Testis (tissue), 3 donors: ENCODE data around the gene PEX26. TPM values are rescaled to one million over a fixed set of nuclear protein-coding genes. Genes with fewer than 3 reads are reported as not detected.
"Not testable (repeated sequence)": the region's sequence is repeated elsewhere in the genome, so short reads cannot be mapped to it uniquely, and the experiment has no call there.

Experiments
- DNase-seq: peaks from one replicate; pipeline ENCODE4 v3.0.0-alpha.2; 2019
- H3K27ac ChIP-seq, 2 donors: fragments of 200-600 bp; sonication (generic); one replicate each; pipeline ENCODE4 v1.5.1; 2019
- H3K27me3 ChIP-seq: fragments of 200-600 bp; sonication (generic); one replicate; pipeline ENCODE4 v1.5.1; 2019
- H3K36me3 ChIP-seq: fragments of 200-600 bp; sonication (generic); one replicate; pipeline ENCODE4 v1.5.1; 2017; ENCODE audit warnings: low read depth; ENCODE audit errors: missing control alignments
- H3K4me1 ChIP-seq: fragments of 200-600 bp; sonication (generic); one replicate; pipeline ENCODE4 v1.5.1; 2019
- H3K4me3 ChIP-seq, 2 donors: fragments of 200-600 bp; sonication (generic); one replicate each; pipeline ENCODE4 v1.5.1; 2017 to 2019
- H3K9me3 ChIP-seq: fragments of 200-600 bp; sonication (generic); one replicate; pipeline ENCODE4 v1.5.1; 2017
- CTCF ChIP-seq, 3 experiments: fragments of 450-650 bp in 2 of 3; fragments of 200-600 bp in 1 of 3; sonication (generic) in 1 of 3; IDR thresholded peaks; one replicate each; pipeline ENCODE4 v1.5.1; 2016 to 2019; ENCODE audit warnings: antibody characterized with exemption in 3 of 3, mild to moderate bottlenecking in 2 of 3, moderate library complexity in 1 of 3
- POLR2A ChIP-seq: fragments of 450-650 bp; IDR thresholded peaks from one replicate; pipeline ENCODE4 v1.6.1; 2017; ENCODE audit warnings: antibody characterized with exemption, mild to moderate bottlenecking, moderate library complexity
- WGBS, 2 donors: methylation state at CpG; one replicate each; pipeline ENCODE4 v1.1.5; 2018; 5-methylcytosine and 5-hydroxymethylcytosine counted together
- intact Hi-C: fragments of 100-400 bp; cut with DNase I; formaldehyde crosslinking; loops from one replicate; pipeline ENCODE4 v1.15.1; 2023; ENCODE audit warnings: low total_unique reads
- polyA plus RNA-seq: library from polyadenylated mRNA; stranded (reverse); fragments of 350-450 nt; fragmentation: Illumina TruSeq; extraction: RNeasy Lipid Tissue Mini Kit (QIAGEN cat#74804); gene quantifications from one replicate; pipeline ENCODE4 v1.2.3, GENCODE V29; 2014; ENCODE audit warnings: low read depth, low replicate concordance; ENCODE audit not compliant: insufficient read depth
- total RNA-seq, 2 donors: library from RNA; depleted of rRNA; stranded (reverse); fragments of >200 nt; gene quantifications; one replicate each; pipeline ENCODE4 v1.2.3, GENCODE V29; 2016

The PEX26 gene
- total and polyA plus RNA-seq, 3 donors from 2014 or later: 16.8 to 33.4 (median 29.1) TPM

GRCh38 chr22:18063306-18063705 lies 14.5 kb upstream of the PEX26 start:
- intact Hi-C loops: no loop called here
- Histone ChIP-seq H3K9me3 (no peaks in the 10 kb centered on the region), H3K27ac (no peak overlapping the region), H3K27me3 (no peaks in the 10 kb centered on the region), H3K36me3 (no peaks in the 10 kb centered on the region), H3K4me3 (no peak overlapping the region), H3K4me1 (peaks cover 10% of the 10 kb centered on the region)
- TF ChIP-seq POLR2A: no peak
- TF ChIP-seq CTCF (IDR thresholded peaks at IDR 0.05): no peak
- 88 to 94% methylated on average over 4 to 7 of the region's 7 CpGs for WGBS, 2 donors
- no peak for DNase-seq

GRCh38 chr22:18063715-18064114 lies 14.1 kb upstream of the PEX26 start:
- H3K9me3 ChIP-seq, DNase-seq, H3K27me3 ChIP-seq, H3K4me3 ChIP-seq, H3K27ac ChIP-seq, intact Hi-C loops, H3K36me3 ChIP-seq: not testable (repeated sequence)
- peaks cover 11% of the 10 kb centered on the region for H3K4me1 ChIP-seq
- WGBS, 2 donors: 80 to 89% methylated on average over 6 of the region's 6 CpGs

- intact Hi-C loops: no loop called here
- Histone ChIP-seq H3K4me3 (no peak overlapping the region), H3K27ac (no peak overlapping the region), H3K27me3 (no peaks in the 10 kb centered on the region), H3K9me3 (no peaks in the 10 kb centered on the region), H3K4me1 (peaks cover 16% of the 10 kb centered on the region), H3K36me3 (no peaks in the 10 kb centered on the region)
- 92 to 97% methylated on average over 7 of the region's 7 CpGs for WGBS, 2 donors
- no peak for TF ChIP-seq POLR2A
- TF ChIP-seq CTCF (IDR thresholded peaks at IDR 0.05): no peak
- DNase-seq: no peak
These were observed 13.2 kb upstream of the PEX26 start for GRCh38 chr22:18064636-18065035.

GRCh38 chr22:18065256-18065655 lies 12.5 kb upstream of the PEX26 start:
- peaks cover 16% of the 10 kb centered on the region for H3K4me1 ChIP-seq
- no peak overlapping the region for H3K4me3 ChIP-seq
- no peak overlapping the region for H3K27ac ChIP-seq
- no peak for DNase-seq
- intact Hi-C loops: no loop called here
- no peaks in the 10 kb centered on the region for H3K9me3 ChIP-seq
- H3K27me3 ChIP-seq: no peaks in the 10 kb centered on the region
- WGBS, 2 donors: 81 to 85% methylated on average over 9 of the region's 9 CpGs
- TF ChIP-seq POLR2A (no peak), CTCF (IDR thresholded peaks at IDR 0.05) (no peak)
- H3K36me3 ChIP-seq: no peaks in the 10 kb centered on the region

GRCh38 chr22:18066181-18066859 lies 11.5 kb upstream of the PEX26 start:
- Histone ChIP-seq H3K27me3 (no peaks in the 10 kb centered on the region), H3K27ac (no peak overlapping the region), H3K36me3 (no peaks in the 10 kb centered on the region), H3K4me3 (no peak overlapping the region), H3K9me3 (no peaks in the 10 kb centered on the region), H3K4me1 (peaks cover 16% of the 10 kb centered on the region)
- no peak for TF ChIP-seq POLR2A
- DNase-seq: no peak
- WGBS, 2 donors: 70 to 71% methylated on average over 12 of the region's 12 CpGs
- intact Hi-C loops: no loop called here

- no peak for DNase-seq
- 93 to 98% methylated on average over 3 of the region's 3 CpGs for WGBS, 2 donors
- no peak overlapping the region for H3K4me3 ChIP-seq
- H3K27me3 ChIP-seq: no peaks in the 10 kb centered on the region
- no peak overlapping the region for H3K27ac ChIP-seq
- intact Hi-C loops: no loop called here
- TF ChIP-seq CTCF (IDR thresholded peaks at IDR 0.05) (no peak), POLR2A (no peak)
- no peaks in the 10 kb centered on the region for H3K9me3 ChIP-seq
- no peaks in the 10 kb centered on the region for H3K36me3 ChIP-seq
- peaks cover 16% of the 10 kb centered on the region for H3K4me1 ChIP-seq
These were observed 10.7 kb upstream of the PEX26 start for GRCh38 chr22:18067121-18067520.
